Measurements from ENCODE around the gene SERPINA10. TPM values are rescaled to one million over a fixed set of nuclear protein-coding genes. Genes with fewer than 3 reads are reported as not detected.
A peak's percentile ranks its signal among the peaks of the same experiment; 100 is the strongest.

SERPINA10 gene
- total and polyA plus RNA-seq, 2 of the 13 experiments (the other 11 are each of a cell fraction or from before 2014, with no cell fraction given): 20.1 to 20.2 TPM

GRCh38 chr14:94292872-94293577, at the start of gene SERPINA10 (continued):
- TF ChIP-seq REST (IDR thresholded peaks at IDR 0.05; ENCODE audit: borderline replicate concordance in 1 of 2, low read depth in 1 of 2, low read length in 2 of 2) (peak; percentile 17 to 88), NPAS2 (CRISPR knock-in tag; IDR thresholded peaks at IDR 0.05; ENCODE audit: borderline replicate concordance) (no peak), PATZ1 (CRISPR knock-in tag; IDR thresholded peaks at IDR 0.05) (peak; percentile 49; the same call in 1 of the 2 replicates), ZXDC (CRISPR knock-in tag; IDR thresholded peaks at IDR 0.05) (no peak), ZSCAN25 (CRISPR knock-in tag; IDR thresholded peaks at IDR 0.05) (peak; percentile 38; the same call in 1 of the 2 replicates), ZNF550 (CRISPR knock-in tag; IDR thresholded peaks at IDR 0.05; ENCODE audit: borderline replicate concordance) (no peak), KIAA2018 (CRISPR knock-in tag; IDR thresholded peaks at IDR 0.05; ENCODE audit: borderline replicate concordance) (no peak)

Data from HepG2 (cell line).